CD8-positive, alpha-beta memory T cell (primary cell): ENCODE results near the gene XK. TPM values are rescaled to one million over a fixed set of nuclear protein-coding genes. Genes with fewer than 3 reads are reported as not detected.
"Not testable (repeated sequence)": the region's sequence is repeated elsewhere in the genome, so short reads cannot be mapped to it uniquely, and the experiment has no call there.

ENCODE experiments used
- CTCF ChIA-PET: fragments of 350-600 bp; sonication (Branson Sonifier 250); formaldehyde crosslinking; loops from one replicate; lab custom pipeline; 2021; ENCODE audit warnings: antibody characterized with exemption; lab: Charles Lee
- POLR2A ChIA-PET: fragments of 350-600 bp; sonication (Branson Sonifier 250); formaldehyde crosslinking; loops from one replicate; lab custom pipeline; 2021; ENCODE audit warnings: antibody characterized with exemption; lab: Charles Lee
- DNase-seq, 5 donors: peaks; one replicate each; pipeline versions ENCODE4 v3.0.0 to v3.0.0-alpha.2; 2020 to 2022; ENCODE audit warnings: mixed read lengths in 1 of 5
- H3K27ac ChIP-seq: one replicate; pipeline ENCODE4 v1.7.0; 2013; ENCODE audit warnings: low read depth, mild to moderate bottlenecking, low read length, moderate library complexity
- H3K27me3 ChIP-seq: 2 replicates; pipeline ENCODE4 v1.7.0; 2013; ENCODE audit warnings: low read length, mild to moderate bottlenecking; ENCODE audit not compliant: insufficient read depth, poor library complexity, severe bottlenecking
- H3K36me3 ChIP-seq: 2 replicates; pipeline ENCODE4 v1.7.0; 2013; ENCODE audit warnings: mild to moderate bottlenecking, low read length, moderate library complexity; ENCODE audit not compliant: insufficient read depth
- H3K4me1 ChIP-seq: 2 replicates; pipeline ENCODE4 v1.7.0; 2013; ENCODE audit warnings: mild to moderate bottlenecking, low read length, moderate library complexity; ENCODE audit not compliant: insufficient read depth
- H3K4me3 ChIP-seq: 2 replicates; pipeline ENCODE4 v1.7.0; 2013; ENCODE audit warnings: mild to moderate bottlenecking, low read length
- H3K9me3 ChIP-seq: 2 replicates; pipeline ENCODE4 v1.7.0; 2013; ENCODE audit warnings: mild to moderate bottlenecking, low read length
- H3K27ac Mint-ChIP-seq, 8 donors: one replicate each; pipeline ENCODE4 v1.8.0; 2020 to 2021; ENCODE audit warnings: mixed read lengths in 8 of 8, mild to moderate bottlenecking in 6 of 8, inconsistent platforms in 3 of 8, moderate library complexity in 3 of 8
- H3K27me3 Mint-ChIP-seq, 2 donors: one replicate each; pipeline ENCODE4 v1.8.0; 2020 to 2021; ENCODE audit warnings: mixed read lengths in 2 of 2, mild to moderate bottlenecking in 1 of 2, moderate library complexity in 1 of 2
- H3K36me3 Mint-ChIP-seq, 3 donors: one replicate each; pipeline ENCODE4 v1.8.0; 2020 to 2021; ENCODE audit warnings: mixed read lengths in 3 of 3, inconsistent platforms in 1 of 3, mild to moderate bottlenecking in 1 of 3
- H3K4me1 Mint-ChIP-seq, 3 donors: one replicate each; pipeline ENCODE4 v1.8.0; 2020 to 2021; ENCODE audit warnings: mixed read lengths in 3 of 3, inconsistent platforms in 1 of 3, mild to moderate bottlenecking in 1 of 3
- H3K4me3 Mint-ChIP-seq, 7 donors: one replicate each; pipeline ENCODE4 v1.8.0; 2020 to 2021; ENCODE audit warnings: mixed read lengths in 7 of 7, mild to moderate bottlenecking in 6 of 7, moderate library complexity in 4 of 7, inconsistent platforms in 2 of 7
- H3K9me3 Mint-ChIP-seq, 5 donors: one replicate each; pipeline ENCODE4 v1.8.0; 2020 to 2022; ENCODE audit warnings: mixed read lengths in 5 of 5, mild to moderate bottlenecking in 3 of 5, moderate library complexity in 2 of 5, inconsistent platforms in 1 of 5
- polyA plus RNA-seq: library from polyadenylated mRNA; unstranded; fragments of 300-500 nt; fragmentation: Illumina TruSeq; gene quantifications from one replicate; pipeline ENCODE4 v1.2.3, GENCODE V29; 2021
- total RNA-seq, 2 experiments: library from RNA; stranded (reverse); gene quantifications; one replicate each; pipeline ENCODE4 v1.2.3, GENCODE V29; 2021

Gene XK, protein sequence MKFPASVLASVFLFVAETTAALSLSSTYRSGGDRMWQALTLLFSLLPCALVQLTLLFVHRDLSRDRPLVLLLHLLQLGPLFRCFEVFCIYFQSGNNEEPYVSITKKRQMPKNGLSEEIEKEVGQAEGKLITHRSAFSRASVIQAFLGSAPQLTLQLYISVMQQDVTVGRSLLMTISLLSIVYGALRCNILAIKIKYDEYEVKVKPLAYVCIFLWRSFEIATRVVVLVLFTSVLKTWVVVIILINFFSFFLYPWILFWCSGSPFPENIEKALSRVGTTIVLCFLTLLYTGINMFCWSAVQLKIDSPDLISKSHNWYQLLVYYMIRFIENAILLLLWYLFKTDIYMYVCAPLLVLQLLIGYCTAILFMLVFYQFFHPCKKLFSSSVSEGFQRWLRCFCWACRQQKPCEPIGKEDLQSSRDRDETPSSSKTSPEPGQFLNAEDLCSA
- under 1 TPM; 0.22 to 0.27 TPM for total RNA-seq
- not detected for polyA plus RNA-seq

DNA sequence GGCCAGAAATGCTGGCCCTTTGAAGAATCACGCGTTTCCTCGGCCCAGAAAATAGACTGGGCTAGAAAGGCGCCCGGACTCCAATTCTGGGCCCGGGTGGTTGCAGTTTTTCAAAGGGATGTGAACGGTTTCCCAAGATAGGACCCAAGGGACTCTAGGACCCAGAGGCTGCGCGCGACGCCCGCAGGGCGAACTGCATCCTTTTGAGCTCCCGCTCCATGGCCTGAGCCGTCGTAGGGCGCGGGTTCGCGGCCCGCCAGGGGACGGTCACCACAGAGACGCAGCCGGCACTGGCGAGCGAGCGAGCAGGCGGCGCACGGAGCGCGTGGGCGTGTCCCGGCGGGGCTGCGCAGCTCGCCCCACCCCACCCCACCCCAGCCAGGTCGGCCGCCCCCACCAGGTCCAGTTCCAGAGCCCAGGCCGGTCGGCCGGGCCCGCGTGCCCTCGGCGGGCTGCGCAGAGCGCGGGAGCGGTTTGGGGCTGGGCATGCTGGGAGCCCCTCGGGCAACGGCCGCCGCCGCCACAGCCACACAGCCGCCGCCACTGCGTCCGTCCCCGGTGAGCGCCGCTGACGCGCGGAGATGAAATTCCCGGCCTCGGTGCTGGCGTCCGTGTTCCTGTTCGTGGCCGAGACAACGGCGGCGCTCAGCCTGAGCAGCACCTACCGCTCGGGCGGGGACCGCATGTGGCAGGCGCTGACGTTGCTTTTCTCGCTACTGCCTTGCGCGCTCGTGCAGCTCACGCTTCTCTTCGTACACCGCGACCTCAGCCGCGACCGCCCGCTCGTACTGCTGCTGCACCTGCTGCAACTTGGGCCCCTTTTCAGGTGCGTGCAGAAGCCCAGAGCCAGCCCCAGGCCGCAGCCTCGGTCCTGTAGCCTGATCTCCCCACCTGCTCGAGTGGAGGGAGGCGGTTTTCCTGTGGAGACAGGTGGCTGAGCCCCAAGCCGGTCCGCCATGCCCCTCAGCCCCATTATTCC, at the start of gene XK:
Gene XK (plus strand): TSS at position 411 of the 979 bp plus-strand sequence. CDS start 171 bp downstream, at position 582.
- CTCF ChIA-PET: no interaction called here
- Mint-ChIP-seq H3K27ac (peak within 1 kb of the TSS in 3 of 8 donors; percentile 42 to 73 (median 46)), H3K4me3 (peak within 1 kb of the TSS; percentile 58 to 85 (median 77))

DNA sequence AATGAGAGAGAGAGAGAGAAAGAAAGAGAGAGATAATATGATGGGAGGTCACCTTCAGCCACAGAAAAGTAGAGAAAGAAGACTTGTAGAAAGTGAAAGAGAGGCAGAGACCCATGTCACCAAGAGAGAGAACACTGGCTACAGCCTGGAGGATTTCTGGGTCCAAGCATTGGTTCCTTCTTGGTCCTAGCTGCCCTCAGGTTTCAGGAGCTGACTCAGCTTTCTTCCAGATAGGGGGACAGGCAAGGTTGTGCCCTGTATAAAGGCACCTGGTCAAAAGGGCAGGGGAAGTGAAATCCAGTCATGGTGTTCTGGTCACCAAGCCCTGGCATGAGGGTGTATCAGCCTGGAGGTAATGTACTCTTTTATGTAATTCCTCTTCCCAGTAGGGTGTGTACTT, 47.5 kb upstream of the XK start:
- no peaks in the 10 kb centered on the region for H3K36me3 Mint-ChIP-seq
- no peaks in the 10 kb centered on the region for H3K4me1 Mint-ChIP-seq
- Histone ChIP-seq H3K36me3 (no peaks in the 10 kb centered on the region), H3K27me3 (no peaks in the 10 kb centered on the region), H3K4me1 (no peaks in the 10 kb centered on the region), H3K27ac (no peak overlapping the region), H3K4me3 (no peak overlapping the region), H3K9me3 (no peaks in the 10 kb centered on the region)
- peaks cover 0 to 4% (median 0%) of the 10 kb centered on the region in 5 donors for H3K9me3 Mint-ChIP-seq
- no peak for DNase-seq
- no peak overlapping the region for H3K27ac Mint-ChIP-seq
- H3K27me3 Mint-ChIP-seq: no peaks in the 10 kb centered on the region
- CTCF ChIA-PET: no interaction called here
- no peak overlapping the region for H3K4me3 Mint-ChIP-seq
- POLR2A ChIA-PET: no interaction called here

More for the DNA sequence above, at the start of gene XK:
- no peaks in the 10 kb centered on the region for H3K9me3 Mint-ChIP-seq
- no peaks in the 10 kb centered on the region for H3K36me3 ChIP-seq
- no peaks in the 10 kb centered on the region for H3K36me3 Mint-ChIP-seq
- H3K27me3 ChIP-seq: peaks cover 4% of the 10 kb centered on the region
- peaks cover 0 to 3% (median 0%) of the 10 kb centered on the region in 3 donors for H3K4me1 Mint-ChIP-seq
- POLR2A ChIA-PET: no interaction called here
- H3K4me1 ChIP-seq: no peaks in the 10 kb centered on the region
- H3K9me3 ChIP-seq: no peaks in the 10 kb centered on the region
- H3K4me3 ChIP-seq: no peak within 1 kb of the TSS
- H3K27me3 Mint-ChIP-seq: peaks cover 0 to 11% of the 10 kb centered on the region in 2 donors
- peak; percentile 3 to 53 (median 5) for DNase-seq
- H3K27ac ChIP-seq: peak within 1 kb of the TSS; percentile 16

DNA sequence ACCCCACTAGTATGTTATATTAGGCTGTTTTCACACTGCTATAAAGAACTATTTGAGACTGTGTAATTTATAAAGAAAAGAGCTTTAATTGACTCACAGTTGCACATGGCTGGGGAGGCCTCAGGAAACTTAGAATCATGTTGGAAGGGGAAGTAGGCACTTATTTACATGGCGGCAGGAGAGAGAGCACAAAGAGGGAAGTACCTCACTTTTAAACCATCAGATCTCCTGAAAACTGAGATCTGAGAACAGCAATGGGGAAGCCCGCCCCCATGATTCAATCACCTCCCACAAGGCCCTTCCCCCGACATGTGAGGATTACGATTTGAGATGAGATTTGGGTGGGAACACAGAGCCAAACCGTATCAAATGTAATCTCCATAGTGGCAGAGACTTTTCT, 45.4 kb upstream of the XK start:
- H3K9me3 ChIP-seq: no peaks in the 10 kb centered on the region
- no peaks in the 10 kb centered on the region for H3K36me3 ChIP-seq
- no peak for DNase-seq
- Mint-ChIP-seq H3K27ac (no peak overlapping the region), H3K4me3 (no peak overlapping the region), H3K27me3 (no peaks in the 10 kb centered on the region), H3K36me3 (no peaks in the 10 kb centered on the region), H3K4me1 (no peaks in the 10 kb centered on the region), H3K9me3 (no peaks in the 10 kb centered on the region)
- no peaks in the 10 kb centered on the region for H3K4me1 ChIP-seq
- ChIA-PET POLR2A (no interaction called here), CTCF (no interaction called here)
- H3K27me3 ChIP-seq: no peaks in the 10 kb centered on the region
- H3K27ac ChIP-seq: no peak overlapping the region
- no peak overlapping the region for H3K4me3 ChIP-seq

DNA sequence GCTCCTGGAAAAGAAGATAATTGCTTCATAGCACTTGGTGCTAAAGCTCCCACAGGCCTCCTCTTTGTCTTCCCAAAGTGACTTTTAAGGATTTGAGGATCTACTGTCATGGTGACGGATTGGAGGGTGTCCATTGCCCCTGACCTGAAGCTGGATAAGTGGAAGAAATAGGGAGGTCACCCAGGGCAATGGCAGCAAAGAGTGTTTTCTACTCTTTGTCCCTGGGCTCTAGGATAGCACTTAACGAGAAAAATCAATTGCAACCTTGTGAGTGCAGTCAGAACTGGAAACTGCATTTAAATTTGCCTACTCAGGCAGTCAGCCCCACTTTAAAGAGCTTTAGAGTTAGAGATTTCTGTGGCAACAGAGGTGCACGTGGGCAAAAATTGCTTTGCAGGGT, 43.7 kb upstream of the XK start:
- CTCF ChIA-PET: no interaction called here

DNA sequence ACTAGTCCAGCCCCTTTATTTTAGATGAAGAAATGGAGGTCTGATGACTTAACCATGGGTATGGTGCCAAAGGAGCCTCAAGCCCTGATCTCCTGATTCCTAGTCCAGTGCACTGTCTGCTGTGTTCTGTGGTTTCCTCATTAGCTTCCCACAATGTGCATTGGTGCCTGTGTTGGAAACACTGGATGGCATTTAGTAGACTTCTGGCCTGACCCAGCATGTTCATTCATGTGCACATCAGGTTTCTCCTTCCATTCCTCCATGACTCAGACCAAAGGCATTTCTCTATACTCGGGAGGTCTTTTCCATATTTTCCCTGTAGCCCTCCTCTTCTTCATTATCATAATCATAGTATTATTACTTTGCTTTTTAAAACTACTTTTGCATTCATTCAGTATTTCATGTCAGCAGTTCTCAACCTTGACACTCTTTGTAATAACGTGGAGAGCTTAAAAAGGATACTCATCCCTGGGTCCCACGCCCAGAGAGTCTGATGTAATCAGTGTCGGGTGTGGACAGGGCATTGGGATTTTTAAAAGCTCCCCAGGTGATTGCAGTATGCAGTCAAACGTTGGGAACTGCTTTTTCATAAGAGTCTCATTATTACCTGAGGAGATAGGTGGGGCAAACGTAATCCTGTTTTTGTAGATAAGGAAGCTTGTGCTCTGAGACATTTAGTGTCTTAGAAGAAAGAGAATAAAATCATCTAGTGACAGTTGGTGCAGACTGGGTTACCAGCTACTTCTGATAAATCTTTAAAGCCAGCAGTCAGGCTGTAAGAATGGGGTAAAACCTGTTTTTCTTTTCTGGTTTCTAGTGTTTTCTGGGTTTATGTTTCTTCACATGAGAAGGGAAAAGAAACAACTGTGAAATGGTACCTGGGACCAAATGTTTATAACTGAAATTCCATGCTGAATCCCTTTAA, 40.9 kb upstream of the XK start:
- H3K36me3 ChIP-seq: no peaks in the 10 kb centered on the region
- no peak overlapping the region for H3K4me3 ChIP-seq
- H3K27ac Mint-ChIP-seq: no peak overlapping the region
- no peaks in the 10 kb centered on the region for H3K4me1 Mint-ChIP-seq
- no peaks in the 10 kb centered on the region for H3K27me3 ChIP-seq
- H3K27ac ChIP-seq: no peak overlapping the region
- no peak overlapping the region for H3K4me3 Mint-ChIP-seq
- no peaks in the 10 kb centered on the region for H3K27me3 Mint-ChIP-seq
- H3K36me3 Mint-ChIP-seq: no peaks in the 10 kb centered on the region
- peaks cover 0 to 3% (median 0%) of the 10 kb centered on the region in 5 donors for H3K9me3 Mint-ChIP-seq
- H3K9me3 ChIP-seq: no peaks in the 10 kb centered on the region
- ChIA-PET POLR2A (no interaction called here), CTCF (no interaction called here)
- DNase-seq: no peak
- no peaks in the 10 kb centered on the region for H3K4me1 ChIP-seq

More for the DNA sequence above, 43.7 kb upstream of the XK start:
- Histone ChIP-seq H3K4me3 (no peak overlapping the region), H3K4me1 (no peaks in the 10 kb centered on the region), H3K9me3 (no peaks in the 10 kb centered on the region), H3K27ac (no peak overlapping the region), H3K36me3 (no peaks in the 10 kb centered on the region), H3K27me3 (no peaks in the 10 kb centered on the region)
- Mint-ChIP-seq H3K27ac (no peak overlapping the region), H3K4me3 (no peak overlapping the region), H3K4me1 (no peaks in the 10 kb centered on the region), H3K27me3 (no peaks in the 10 kb centered on the region), H3K9me3 (no peaks in the 10 kb centered on the region), H3K36me3 (no peaks in the 10 kb centered on the region)
- POLR2A ChIA-PET: no interaction called here
- DNase-seq: no peak

DNA sequence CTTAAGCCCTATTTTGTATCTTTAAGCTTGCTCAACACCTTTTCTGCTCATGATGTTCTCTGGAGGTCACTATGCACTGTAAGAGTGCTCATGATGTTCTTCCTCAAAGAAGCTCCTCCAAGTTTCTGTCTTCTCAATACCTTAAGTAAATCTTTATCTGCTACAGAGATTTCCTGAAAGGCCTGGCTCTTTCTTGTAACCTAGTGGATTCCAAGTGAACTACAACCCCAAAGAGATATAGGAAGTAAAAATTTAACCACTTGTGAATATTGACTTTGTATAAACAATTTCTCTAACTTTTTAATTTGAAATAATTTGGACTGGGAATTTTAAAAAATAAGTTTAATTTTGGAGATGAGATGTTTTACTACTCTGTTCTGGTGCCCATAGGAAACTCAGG, 39.3 kb upstream of the XK start:
- H3K36me3 ChIP-seq: no peaks in the 10 kb centered on the region
- no peak overlapping the region for H3K27ac ChIP-seq
- no peaks in the 10 kb centered on the region for H3K4me1 ChIP-seq
- ChIA-PET CTCF (no interaction called here), POLR2A (no interaction called here)
- no peak for DNase-seq
- peaks cover 0 to 7% (median 0%) of the 10 kb centered on the region in 5 donors for H3K9me3 Mint-ChIP-seq
- no peak overlapping the region for H3K27ac Mint-ChIP-seq
- H3K27me3 ChIP-seq: no peaks in the 10 kb centered on the region
- H3K27me3 Mint-ChIP-seq: no peaks in the 10 kb centered on the region
- no peaks in the 10 kb centered on the region for H3K36me3 Mint-ChIP-seq
- no peaks in the 10 kb centered on the region for H3K9me3 ChIP-seq
- H3K4me1 Mint-ChIP-seq: no peaks in the 10 kb centered on the region
- H3K4me3 Mint-ChIP-seq: no peak overlapping the region
- no peak overlapping the region for H3K4me3 ChIP-seq

DNA sequence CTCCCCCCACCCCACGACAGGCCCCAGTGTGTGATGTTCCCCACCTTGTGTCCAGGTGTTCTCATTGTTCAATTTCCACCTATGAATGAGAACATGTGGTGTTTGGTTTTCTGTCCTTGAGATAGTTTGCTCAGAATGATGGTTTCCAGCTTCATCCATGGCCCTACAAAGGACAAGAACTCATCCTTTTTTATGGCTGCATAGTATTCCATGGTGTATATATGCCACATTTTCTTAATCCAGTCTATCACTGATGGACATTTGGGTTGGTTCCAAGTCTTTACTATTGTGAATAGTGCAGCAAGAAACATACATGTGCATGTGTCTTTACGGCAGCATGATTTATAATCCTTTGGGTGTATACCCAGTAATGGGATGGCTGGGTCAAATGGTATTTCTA, 34.7 kb upstream of the XK start:
- DNase-seq, H3K27me3 ChIP-seq, H3K9me3 ChIP-seq, H3K9me3 Mint-ChIP-seq, H3K36me3 Mint-ChIP-seq, H3K27me3 Mint-ChIP-seq, H3K4me3 Mint-ChIP-seq, CTCF ChIA-PET, POLR2A ChIA-PET, H3K4me1 Mint-ChIP-seq, H3K27ac Mint-ChIP-seq, H3K4me3 ChIP-seq, H3K4me1 ChIP-seq, H3K27ac ChIP-seq, H3K36me3 ChIP-seq: not testable (repeated sequence)
